ENCODE measurements around the gene RHD. TPM values are rescaled to one million over a fixed set of nuclear protein-coding genes. Genes with fewer than 3 reads are reported as not detected.
A peak's percentile ranks its signal among the peaks of the same experiment; 100 is the strongest.

The RHD gene
- total RNA-seq, 1 donor from 2014 or later = 0.38 TPM

GRCh38 chr1:25338986-25339385 lies 66.7 kb downstream of the RHD start:
- peak overlapping the region; percentile 12 for H3K27ac Mint-ChIP-seq (ENCODE audit: unreplicated experiment)
- no peaks in the 10 kb centered on the region for H3K9me3 Mint-ChIP-seq (ENCODE audit: unreplicated experiment)
- DNase-seq (ENCODE audit: low spot score) = no peak
- H3K4me3 Mint-ChIP-seq (ENCODE audit: unreplicated experiment) = peak overlapping the region; percentile 90
- H3K4me1 Mint-ChIP-seq (ENCODE audit: unreplicated experiment) = peaks cover 20% of the 10 kb centered on the region
- no peaks in the 10 kb centered on the region for H3K27me3 Mint-ChIP-seq (ENCODE audit: unreplicated experiment)
- TF ChIP-seq CTCF (IDR thresholded peaks at IDR 0.05; ENCODE audit: unreplicated experiment) = no peak
- H3K36me3 Mint-ChIP-seq (ENCODE audit: low read depth, unreplicated experiment) = peaks cover 9% of the 10 kb centered on the region

DNA sequence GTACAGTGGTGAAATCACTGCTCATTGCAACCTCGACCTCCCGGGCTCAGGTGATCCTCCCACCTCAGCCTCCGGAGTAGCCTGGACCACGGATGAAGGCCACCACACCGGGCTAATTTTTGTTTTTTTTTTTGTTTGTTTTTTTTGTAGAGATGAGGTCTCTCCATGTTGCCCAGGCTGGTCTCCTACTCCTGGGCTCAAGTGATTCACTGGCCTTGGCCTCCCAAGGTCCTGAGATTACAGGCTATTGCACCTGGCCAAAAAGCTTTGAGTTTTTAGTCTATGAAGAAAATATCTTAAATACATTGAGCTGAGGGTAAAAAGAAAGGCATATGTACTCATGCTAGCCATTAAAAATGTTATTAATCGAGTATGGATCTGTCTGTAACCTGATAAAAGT lies 69.4 kb downstream of the RHD start:
- no peak for TF ChIP-seq CTCF (IDR thresholded peaks at IDR 0.05; ENCODE audit: unreplicated experiment)
- Mint-ChIP-seq H3K4me3 (ENCODE audit: unreplicated experiment) (no peak overlapping the region), H3K27me3 (ENCODE audit: unreplicated experiment) (no peaks in the 10 kb centered on the region), H3K4me1 (ENCODE audit: unreplicated experiment) (peaks cover 15% of the 10 kb centered on the region), H3K9me3 (ENCODE audit: unreplicated experiment) (no peaks in the 10 kb centered on the region), H3K36me3 (ENCODE audit: low read depth, unreplicated experiment) (peaks cover 9% of the 10 kb centered on the region), H3K27ac (ENCODE audit: unreplicated experiment) (no peak overlapping the region)
- no peak for DNase-seq (ENCODE audit: low spot score)

- Mint-ChIP-seq H3K27ac (ENCODE audit: unreplicated experiment) (no peak overlapping the region), H3K9me3 (ENCODE audit: unreplicated experiment) (no peaks in the 10 kb centered on the region), H3K4me3 (ENCODE audit: unreplicated experiment) (no peak overlapping the region), H3K27me3 (ENCODE audit: unreplicated experiment) (no peaks in the 10 kb centered on the region), H3K4me1 (ENCODE audit: unreplicated experiment) (peaks cover 12% of the 10 kb centered on the region), H3K36me3 (ENCODE audit: low read depth, unreplicated experiment) (peaks cover 13% of the 10 kb centered on the region)
- DNase-seq (ENCODE audit: low spot score) = no peak
- TF ChIP-seq CTCF (IDR thresholded peaks at IDR 0.05; ENCODE audit: unreplicated experiment) = no peak
Observed at GRCh38 chr1:25342846-25343245, 70.5 kb downstream of the RHD start.

- TF ChIP-seq CTCF (IDR thresholded peaks at IDR 0.05; ENCODE audit: unreplicated experiment) = no peak
- H3K36me3 Mint-ChIP-seq (ENCODE audit: low read depth, unreplicated experiment) = peaks cover 15% of the 10 kb centered on the region
- no peak overlapping the region for H3K4me3 Mint-ChIP-seq (ENCODE audit: unreplicated experiment)
- no peaks in the 10 kb centered on the region for H3K27me3 Mint-ChIP-seq (ENCODE audit: unreplicated experiment)
- no peak for DNase-seq (ENCODE audit: low spot score)
- H3K4me1 Mint-ChIP-seq (ENCODE audit: unreplicated experiment) = peaks cover 12% of the 10 kb centered on the region
- no peak overlapping the region for H3K27ac Mint-ChIP-seq (ENCODE audit: unreplicated experiment)
- H3K9me3 Mint-ChIP-seq (ENCODE audit: unreplicated experiment) = no peaks in the 10 kb centered on the region
Observed at GRCh38 chr1:25343872-25344271, 71.6 kb downstream of the RHD start.

DNA sequence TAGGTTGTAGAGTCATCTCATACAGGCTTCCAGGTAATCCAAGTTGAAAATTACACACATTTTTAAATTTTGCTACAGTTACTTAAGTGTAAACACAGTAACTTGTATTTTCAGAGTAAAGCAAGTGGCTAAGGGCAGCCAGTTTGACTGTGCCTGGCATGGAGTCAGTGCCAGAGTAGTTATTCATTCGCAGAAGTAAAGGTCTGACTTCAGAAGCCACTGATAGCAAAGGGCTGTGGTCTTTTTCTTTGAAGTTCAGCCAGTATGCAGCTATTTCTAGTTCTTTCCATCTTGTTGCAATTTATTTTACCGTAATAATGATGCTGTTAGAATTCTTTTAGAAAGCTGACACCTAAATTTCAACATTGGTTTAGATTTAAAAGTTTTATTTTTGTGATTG lies 75.2 kb downstream of the RHD start:
- TF ChIP-seq CTCF (IDR thresholded peaks at IDR 0.05; ENCODE audit: unreplicated experiment) = no peak
- Mint-ChIP-seq H3K36me3 (ENCODE audit: low read depth, unreplicated experiment) (peaks cover 18% of the 10 kb centered on the region), H3K9me3 (ENCODE audit: unreplicated experiment) (no peaks in the 10 kb centered on the region), H3K4me3 (ENCODE audit: unreplicated experiment) (peak overlapping the region; percentile 25), H3K27ac (ENCODE audit: unreplicated experiment) (no peak overlapping the region), H3K27me3 (ENCODE audit: unreplicated experiment) (no peaks in the 10 kb centered on the region), H3K4me1 (ENCODE audit: unreplicated experiment) (no peaks in the 10 kb centered on the region)
- DNase-seq (ENCODE audit: low spot score) = no peak

All from endothelial cell (in vitro differentiated cells).